GM19025 (cell line): ENCODE data around the gene DPP6.

Source experiments
- ATAC-seq: cut with Tn5 transposase; IDR thresholded peaks from one replicate; pipeline ENCODE4 v1.9.1; 2021; ENCODE audit warnings: mild to moderate bottlenecking, low read depth, moderate library complexity; ENCODE audit not compliant: unreplicated experiment

The DPP6 gene

GRCh38 chr7:154743206-154743605, 691.0 kb downstream of the DPP6 start:
- no peak for ATAC-seq

- ATAC-seq = no peak
Observed at GRCh38 chr7:154744256-154744860, 692.2 kb downstream of the DPP6 start.

GRCh38 chr7:154744861-154745258, 692.7 kb downstream of the DPP6 start:
- ATAC-seq = no peak

GRCh38 chr7:154746571-154747360, 694.6 kb downstream of the DPP6 start:
- ATAC-seq = no peak

- no peak for ATAC-seq
Observed at GRCh38 chr7:154748089-154748786, 696.0 kb downstream of the DPP6 start.

GRCh38 chr7:154750353-154750801, 698.2 kb downstream of the DPP6 start:
- no peak for ATAC-seq

- no peak for ATAC-seq
Observed at GRCh38 chr7:154753226-154753625, 701.0 kb downstream of the DPP6 start.

- ATAC-seq = no peak
Observed at GRCh38 chr7:154757756-154758155, 705.6 kb downstream of the DPP6 start.

GRCh38 chr7:154759989-154760388, 707.8 kb downstream of the DPP6 start:
- no peak for ATAC-seq

- ATAC-seq = no peak
Observed at GRCh38 chr7:154765118-154765517, 712.9 kb downstream of the DPP6 start.

- ATAC-seq = no peak
Observed at GRCh38 chr7:154767142-154767541, 714.9 kb downstream of the DPP6 start.

GRCh38 chr7:154767821-154768415, 715.7 kb downstream of the DPP6 start:
- no peak for ATAC-seq

GRCh38 chr7:154769001-154769400, 716.8 kb downstream of the DPP6 start:
- no peak for ATAC-seq

GRCh38 chr7:154769527-154769926, 717.3 kb downstream of the DPP6 start:
- ATAC-seq = no peak

GRCh38 chr7:154770361-154770760, 718.2 kb downstream of the DPP6 start:
- ATAC-seq = no peak

- no peak for ATAC-seq
Observed at GRCh38 chr7:154770962-154771361, 718.8 kb downstream of the DPP6 start.

- ATAC-seq = no peak
Observed at GRCh38 chr7:154774303-154774969, 722.2 kb downstream of the DPP6 start.

GRCh38 chr7:154775681-154776080, 723.5 kb downstream of the DPP6 start:
- no peak for ATAC-seq

GRCh38 chr7:154776350-154776749, 724.2 kb downstream of the DPP6 start:
- ATAC-seq = no peak

- no peak for ATAC-seq
Observed at GRCh38 chr7:154777023-154777422, 724.8 kb downstream of the DPP6 start.

GRCh38 chr7:154777489-154777888, 725.3 kb downstream of the DPP6 start:
- no peak for ATAC-seq
